ENCODE measurements around the gene PSKH1.
A peak's percentile ranks its signal among the peaks of the same experiment; 100 is the strongest.
"Not testable (repeated sequence)": the region's sequence is repeated elsewhere in the genome, so short reads cannot be mapped to it uniquely, and the experiment has no call there.

The PSKH1 gene

DNA sequence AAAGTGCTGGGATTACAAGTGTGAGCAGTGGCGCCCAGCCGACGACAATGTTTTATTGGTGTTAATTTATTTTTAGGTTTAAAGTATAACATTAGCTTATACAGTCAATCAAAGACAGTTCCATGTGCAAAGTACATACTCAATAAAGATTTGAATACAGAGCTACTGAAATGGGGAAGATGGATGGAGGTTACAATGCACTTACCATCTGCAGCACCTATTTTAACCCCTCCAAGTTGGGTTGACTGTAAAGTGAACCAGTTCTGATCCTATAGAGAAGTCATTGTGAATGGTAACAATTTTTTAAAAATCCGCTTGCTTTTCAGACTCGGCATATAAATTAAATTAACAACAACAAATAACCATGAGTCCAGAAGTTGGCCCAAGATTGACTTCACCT, 679 bp upstream of the PSKH1 start:
- no peak for DNase-seq

DNA sequence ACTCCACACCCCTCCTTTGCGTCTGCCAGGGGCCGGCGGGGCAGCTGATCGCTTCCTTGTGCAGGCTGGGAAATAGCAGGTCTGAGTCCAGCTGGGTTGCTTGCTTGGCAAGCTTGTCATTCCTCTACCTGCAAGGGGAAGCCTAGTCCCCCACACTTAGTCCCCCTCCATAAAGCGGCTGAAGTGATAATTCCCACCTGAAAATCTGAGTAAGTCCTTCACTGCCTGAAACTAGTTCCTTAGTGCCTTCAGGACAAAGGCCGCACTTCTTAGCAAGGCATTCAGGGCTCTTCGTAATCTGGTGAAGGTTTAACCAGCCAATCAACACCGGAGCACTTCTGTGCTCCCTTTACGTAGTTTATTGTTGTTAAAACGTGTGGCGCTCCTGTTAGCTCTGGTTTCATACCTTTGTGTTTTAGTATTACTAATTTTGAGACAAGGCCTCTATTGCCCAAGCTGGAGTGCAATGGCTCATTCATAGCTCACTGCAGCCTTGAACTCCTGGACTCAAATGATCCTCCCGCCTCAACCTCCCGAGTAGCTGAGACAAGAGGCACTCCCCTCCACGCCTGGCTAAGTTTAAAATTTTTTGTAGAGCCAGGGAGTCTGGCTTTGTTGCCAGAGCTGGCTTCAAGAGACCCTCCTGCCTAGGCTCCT, 817 bp downstream of the PSKH1 start:
- DNase-seq = no peak

DNA sequence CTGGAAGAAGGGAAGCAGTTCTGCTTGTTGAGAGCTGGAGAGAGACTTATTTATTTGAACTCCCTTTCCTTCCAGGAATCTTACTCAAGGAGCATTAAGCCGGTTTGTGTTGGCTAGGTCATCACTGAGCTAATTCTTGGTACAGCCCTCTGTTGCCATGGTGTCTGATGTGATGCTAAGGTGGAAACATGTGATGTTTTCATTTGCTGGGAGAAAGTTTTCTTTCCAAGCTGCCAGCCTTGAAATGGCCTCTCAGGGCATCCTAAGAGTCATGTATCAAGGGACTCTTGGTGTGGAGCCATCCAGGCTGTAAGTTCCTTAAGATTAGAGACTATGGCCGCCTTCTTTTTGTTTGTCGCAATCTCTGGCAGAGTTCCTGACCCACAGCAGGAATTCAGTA, 4.2 kb downstream of the PSKH1 start:
- DNase-seq = peak; percentile 55

DNA sequence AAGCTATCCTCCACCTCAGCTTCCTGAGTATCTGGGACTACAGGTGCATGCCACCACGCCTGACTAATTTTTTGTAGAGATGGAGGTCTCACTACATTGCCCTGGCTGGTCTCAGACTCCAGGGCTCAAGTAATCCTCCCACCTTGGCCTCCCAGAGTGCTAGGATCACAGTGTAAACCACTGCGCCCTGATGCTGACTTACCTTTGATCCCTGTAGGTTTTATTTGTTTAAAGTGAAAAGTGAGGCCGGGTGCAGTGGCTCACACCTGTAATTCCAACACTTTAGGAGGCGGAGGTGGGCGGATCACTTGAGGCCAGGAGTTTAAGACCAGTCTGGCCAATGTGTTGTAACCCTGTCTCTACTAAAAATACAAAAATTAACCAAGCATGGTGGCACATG, 8.7 kb downstream of the PSKH1 start:
- DNase-seq = no peak

DNA sequence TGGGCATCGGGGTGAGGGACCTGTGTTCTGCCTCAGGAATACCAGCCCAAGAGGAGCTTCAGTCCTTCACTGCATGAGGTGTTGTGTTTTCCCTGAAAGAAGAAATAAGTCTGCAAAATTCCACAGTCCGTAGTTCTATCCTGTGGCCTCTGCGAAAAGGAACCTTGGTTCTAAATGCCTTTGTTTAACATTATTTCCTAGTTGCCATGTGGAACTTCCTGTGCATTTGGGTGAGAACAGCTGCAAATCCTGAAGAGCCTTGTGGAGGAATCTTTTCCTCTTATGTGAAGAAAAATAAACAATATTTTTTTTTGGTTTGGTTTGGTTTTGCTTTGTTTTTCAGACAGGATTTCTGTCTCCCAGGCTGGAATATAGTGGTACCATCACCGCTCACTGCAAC, 9.8 kb downstream of the PSKH1 start:
- no peak for DNase-seq

DNA sequence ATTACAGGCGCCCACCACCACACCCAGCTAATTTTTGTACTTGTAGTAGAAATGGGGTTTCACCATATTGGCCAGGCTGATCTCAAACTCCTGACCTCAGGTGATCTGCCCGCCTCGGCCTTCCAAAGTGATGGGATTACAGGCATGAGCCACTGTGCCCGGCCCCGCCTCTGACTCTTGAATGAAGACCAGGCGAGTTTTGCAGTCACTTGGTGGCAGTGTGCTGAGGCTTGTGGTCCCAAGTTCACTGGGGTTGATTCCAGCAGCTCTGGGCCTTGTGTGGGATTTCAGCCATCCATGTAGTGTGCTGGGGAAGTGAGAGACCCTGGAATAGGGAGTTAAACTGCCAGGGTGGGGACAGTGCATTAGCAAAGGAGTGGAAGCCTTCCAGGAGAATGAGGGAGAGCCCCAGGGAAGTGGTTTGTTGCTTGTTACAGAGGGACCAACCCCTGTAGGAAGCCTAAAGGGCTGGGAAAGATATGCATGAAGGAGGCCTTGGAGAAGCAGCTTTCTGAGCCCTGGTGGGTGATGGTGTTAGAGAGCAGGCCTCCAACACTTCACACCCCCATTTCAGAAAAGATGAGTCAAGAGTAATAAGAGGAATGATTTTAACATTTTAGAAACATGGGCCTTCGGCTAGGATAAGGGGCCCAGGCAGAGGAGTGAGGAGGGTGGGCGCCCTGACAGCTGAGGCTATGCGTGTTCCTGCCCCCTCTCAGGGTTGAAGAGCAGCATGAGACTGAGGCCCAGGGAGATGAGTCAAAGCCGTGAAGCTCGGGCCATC, 14.5 kb downstream of the PSKH1 start:
- no peak for DNase-seq

DNA sequence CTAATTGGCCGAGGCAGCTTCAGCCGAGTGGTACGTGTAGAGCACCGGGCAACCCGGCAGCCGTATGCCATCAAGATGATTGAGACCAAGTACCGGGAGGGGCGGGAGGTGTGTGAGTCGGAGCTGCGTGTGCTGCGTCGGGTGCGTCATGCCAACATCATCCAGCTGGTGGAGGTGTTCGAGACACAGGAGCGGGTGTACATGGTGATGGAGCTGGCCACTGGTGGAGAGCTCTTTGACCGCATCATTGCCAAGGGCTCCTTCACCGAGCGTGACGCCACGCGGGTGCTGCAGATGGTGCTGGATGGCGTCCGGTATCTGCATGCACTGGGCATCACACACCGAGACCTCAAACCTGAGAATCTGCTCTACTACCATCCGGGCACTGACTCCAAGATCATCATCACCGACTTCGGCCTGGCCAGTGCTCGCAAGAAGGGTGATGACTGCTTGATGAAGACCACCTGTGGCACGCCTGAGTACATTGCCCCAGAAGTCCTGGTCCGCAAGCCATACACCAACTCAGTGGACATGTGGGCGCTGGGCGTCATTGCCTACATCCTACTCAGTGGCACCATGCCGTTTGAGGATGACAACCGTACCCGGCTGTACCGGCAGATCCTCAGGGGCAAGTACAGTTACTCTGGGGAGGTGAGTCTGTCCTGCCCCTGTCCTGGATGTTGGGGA, 16.1 kb downstream of the PSKH1 start:
- DNase-seq = no peak

DNA sequence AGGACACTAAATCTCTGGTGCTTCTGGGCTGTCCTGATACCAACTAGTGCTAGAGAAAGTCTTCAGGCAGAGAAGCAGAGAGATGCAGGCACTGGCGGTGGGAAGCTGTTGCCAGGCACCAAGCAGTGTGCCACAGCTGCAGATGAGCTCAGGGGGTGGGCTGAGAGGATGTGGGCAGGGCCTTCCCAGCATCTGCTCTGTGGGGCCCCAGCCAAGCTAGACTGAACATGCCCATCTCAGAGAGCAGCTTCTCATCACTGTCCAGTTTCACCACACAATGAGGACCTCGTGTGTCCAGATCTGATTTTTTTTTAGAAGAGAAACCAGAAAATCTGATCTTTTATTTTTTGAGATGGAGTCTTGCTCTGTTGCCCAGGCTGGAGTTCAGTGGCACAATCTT, 17.1 kb downstream of the PSKH1 start:
- peak; percentile 35 for DNase-seq

DNA sequence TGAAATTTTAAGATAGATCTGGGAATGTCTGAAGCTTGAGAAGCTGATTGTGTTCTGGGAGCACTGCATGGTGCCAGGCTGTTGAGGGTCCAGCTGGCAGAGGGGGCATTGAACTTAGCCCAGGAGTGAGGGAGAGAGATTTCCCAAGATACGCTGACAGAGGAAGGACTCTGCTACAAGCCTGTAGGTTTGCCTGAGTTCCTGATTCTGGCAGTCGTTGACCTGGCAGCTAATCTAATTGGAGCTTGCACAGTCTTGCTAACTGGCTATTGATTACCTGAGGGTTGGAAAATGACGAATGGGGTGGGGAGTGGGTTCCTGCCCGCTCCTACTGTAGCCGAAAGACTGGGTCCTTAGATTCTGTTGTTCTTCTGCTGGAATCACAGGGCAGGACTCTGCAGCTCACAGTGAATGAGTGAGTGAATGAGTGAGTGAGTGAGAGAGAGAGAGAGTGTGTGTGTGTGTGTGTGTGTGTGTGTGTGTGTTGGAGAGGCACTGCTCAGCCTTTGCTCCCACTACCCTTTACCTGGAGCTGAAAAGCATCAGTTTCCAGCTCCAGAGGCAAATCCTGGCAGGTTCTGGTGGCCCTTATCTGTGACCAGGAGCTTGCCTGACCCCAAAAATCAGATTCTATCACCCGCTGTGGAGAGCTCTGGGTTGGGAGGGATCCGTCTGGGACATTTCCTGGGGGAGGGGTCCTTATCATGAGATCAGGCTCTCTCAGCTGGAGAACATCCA, 21.9 kb downstream of the PSKH1 start:
- no peak for DNase-seq

DNA sequence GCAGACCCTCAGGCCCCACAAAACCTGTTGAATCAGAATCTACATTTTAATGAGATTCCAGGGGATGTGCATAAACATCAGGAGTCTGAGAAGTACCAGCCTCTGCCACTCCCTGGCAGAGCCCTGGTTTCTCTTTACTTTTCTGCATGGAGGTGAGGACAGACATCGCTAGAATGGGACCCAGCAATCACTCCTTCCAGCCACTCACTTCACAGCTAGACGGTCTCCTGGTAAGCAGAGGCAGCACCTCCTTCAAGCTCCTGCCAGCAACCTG, 22.4 kb downstream of the PSKH1 start:
- DNase-seq = not testable (repeated sequence)

DNA sequence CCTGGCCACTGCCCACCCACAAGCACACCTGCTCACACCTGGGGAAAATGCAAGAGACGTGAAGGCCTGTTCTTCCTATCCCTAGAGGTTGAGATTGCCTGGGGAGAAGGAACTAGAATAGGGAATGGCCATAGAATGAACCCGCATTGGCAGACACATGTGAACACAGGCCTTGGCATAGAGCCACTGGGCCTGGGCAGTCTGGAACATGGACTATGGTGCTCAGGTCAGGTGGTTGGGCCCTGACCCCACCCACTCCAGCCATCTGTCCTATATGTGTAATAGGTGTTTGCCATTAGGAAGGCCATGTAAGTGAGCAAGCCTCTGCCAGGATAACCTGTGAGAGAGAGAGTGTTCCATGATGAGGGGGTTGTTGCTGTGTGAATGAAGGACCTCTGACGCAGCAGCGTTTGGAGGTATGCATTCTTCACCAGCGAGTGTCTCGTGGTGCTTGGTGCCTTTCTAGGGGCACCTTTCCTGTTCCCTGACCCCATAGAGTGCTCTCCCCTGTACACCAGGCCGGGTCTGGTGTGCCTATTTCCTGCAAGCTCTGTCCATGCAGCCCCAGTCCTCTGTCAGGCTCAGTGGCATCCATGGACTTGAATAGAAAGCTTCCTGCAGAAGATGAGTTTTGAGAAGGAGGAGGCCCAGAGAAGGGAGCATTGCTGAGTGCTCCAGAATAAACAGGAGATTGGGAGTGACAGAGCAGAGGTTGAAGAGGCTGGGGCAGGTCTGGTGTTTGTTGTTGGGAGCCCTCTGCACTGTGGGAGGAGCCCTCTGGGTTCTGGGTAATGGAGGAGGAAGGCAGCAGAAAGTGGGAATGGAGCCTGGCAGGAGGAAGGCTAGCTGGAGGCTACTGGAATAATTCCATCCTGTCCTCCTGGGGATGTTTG, 23.0 kb downstream of the PSKH1 start:
- no peak for DNase-seq

DNA sequence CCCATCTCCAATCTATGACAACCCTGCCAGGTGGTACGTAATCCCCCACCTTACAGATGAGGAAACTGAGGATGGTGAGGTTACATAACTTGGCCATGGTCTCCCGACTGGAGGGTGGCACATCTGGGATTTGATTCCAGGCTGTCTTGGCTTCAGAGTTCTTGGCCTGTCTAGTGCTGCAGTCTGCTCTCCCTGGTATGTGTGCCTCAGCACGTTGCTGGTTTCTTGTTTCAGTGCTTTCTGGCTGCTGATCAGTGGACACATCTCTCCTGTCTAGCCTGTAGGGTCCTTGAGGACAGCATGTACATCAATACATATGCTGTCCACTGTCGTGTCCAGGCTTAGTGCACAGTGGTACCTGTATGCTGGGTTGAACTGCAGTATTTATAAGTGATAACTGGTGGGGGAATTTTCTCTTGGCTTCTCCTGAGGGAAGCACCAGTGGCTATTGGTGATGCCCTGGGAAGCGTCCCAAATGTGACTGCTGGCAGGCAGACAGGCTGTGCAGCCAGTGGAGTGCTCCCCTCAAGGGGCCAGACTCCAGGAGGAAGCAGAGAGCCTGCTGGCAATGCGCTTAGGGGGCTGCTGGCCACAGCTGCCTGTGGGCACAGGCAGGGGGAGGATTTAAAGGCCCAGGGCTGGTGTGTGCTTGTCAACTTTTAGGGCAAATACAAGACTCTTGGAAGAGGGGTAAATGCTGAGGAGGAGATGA, 24.2 kb downstream of the PSKH1 start:
- no peak for DNase-seq

DNA sequence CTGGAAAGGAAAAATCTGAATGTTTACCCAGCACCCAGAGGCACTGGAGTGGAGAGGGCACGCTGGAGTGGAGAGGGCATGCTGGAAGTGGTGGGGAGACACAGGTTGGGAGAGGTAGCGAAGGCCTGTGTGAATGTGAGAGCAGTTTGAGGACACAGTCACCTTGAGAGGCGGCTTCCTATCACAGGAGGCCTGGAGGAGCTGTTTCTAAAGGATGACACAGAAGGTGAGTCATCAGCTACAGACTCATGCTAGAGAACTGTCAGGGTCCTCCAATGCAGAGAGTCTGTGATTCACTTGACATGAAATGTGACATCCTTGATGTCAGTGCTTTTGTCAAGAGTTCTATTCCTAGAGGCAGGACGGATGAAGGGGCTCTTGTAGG, 24.8 kb downstream of the PSKH1 start:
- DNase-seq = no peak

DNA sequence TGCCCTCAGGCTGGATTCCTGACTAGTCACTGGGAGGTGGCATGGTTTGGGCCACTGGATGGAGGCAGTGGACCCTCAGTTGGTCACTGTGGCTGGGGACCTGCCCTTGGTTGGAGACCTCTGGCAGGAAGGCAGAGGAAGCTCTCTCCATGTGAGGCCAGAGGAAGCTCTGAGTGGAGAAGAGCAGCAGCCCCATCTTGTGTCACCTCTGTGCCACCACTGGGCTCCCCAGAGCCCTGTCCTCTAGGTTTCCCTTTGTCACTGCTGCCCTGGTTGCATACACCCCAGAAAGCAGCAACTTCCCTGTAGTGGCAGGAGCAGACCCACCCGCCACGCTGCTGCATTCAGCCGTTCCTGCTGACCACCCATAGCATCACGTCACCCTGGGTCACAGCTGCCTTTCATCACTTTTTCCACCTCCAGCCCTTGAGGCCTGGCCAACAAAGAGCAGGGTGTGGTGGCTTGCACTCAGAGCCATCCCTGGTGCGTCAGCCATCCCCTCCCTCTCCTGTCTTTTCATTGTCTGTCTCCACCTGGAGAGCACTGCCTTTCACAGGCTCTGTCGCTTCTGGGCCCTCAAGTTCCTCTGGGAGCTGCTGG, 26.7 kb downstream of the PSKH1 start:
- no peak for DNase-seq

DNA sequence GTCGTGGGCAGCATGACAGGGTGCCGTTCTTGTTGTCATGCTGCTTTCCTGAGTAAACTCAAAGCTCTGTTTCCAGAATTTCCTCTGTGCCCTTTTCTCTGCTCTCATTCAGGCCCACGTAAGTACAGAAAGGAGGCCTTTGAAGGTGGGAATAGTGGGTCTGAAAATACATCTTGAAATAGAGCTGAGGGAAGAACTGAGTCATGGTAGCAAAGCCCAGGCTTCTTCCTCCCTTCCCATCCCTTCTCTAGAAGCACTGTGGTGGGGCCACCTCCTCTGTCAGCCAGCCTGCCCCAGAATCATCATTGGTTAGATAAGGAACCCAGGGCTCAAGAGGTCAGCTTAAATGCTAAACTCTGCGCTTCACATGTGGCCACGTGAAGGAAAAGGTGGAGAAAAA, 29.2 kb downstream of the PSKH1 start:
- no peak for DNase-seq

DNA sequence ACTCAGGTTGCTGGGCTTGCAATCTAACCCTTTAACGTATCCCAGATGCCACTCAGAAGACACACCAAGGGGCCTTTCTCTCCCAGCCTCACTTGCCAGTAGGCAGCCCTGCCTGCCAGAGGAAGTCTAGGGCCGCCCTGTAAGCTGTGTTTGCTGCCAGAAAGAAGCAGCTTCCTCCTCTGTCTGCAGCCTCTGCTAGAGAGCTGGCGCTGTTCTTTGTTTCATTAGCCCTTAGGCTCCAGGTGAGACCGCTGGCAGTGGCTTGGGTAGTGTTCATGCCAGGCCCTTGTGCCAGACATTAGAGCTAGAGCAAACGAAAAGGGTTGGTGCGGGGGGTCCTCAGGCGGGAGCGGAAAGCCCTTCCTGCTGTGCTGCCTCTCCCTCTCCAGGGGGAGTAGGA, 29.7 kb downstream of the PSKH1 start:
- DNase-seq = no peak

DNA sequence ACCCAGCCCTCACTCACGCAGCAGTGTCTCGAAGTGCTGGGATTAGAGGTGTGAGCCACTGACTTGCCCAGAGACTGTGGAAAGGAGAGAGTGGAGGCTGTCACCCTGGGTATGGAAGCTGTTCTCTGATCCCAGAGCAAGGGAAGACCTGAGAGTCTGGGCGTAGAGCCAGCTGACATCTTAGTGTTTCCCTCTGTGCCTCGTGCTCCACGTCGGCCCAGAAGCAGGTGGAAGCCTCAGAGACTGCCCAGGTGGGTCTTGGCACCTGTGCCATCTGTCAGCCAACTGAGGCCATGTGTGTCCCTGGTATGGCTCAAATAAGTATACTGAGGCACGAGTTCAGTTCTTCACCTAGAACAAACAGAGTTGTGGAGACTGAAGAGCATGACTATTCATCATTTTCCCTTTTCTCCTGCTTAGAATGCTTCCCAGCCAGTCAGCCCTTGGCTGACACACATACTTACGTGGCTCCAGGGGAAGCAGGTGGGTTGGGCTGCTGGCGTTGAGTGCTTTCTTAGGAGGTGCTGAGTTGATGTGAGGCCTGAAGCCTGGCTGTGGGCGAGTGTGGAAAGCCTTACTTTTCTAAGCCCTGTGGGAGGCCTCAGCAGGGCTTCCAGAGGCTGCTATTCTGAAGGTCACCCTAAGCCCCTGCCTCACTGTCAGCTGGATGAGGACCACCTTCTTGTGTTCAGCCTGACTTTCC, 30.5 kb downstream of the PSKH1 start:
- no peak for DNase-seq

DNA sequence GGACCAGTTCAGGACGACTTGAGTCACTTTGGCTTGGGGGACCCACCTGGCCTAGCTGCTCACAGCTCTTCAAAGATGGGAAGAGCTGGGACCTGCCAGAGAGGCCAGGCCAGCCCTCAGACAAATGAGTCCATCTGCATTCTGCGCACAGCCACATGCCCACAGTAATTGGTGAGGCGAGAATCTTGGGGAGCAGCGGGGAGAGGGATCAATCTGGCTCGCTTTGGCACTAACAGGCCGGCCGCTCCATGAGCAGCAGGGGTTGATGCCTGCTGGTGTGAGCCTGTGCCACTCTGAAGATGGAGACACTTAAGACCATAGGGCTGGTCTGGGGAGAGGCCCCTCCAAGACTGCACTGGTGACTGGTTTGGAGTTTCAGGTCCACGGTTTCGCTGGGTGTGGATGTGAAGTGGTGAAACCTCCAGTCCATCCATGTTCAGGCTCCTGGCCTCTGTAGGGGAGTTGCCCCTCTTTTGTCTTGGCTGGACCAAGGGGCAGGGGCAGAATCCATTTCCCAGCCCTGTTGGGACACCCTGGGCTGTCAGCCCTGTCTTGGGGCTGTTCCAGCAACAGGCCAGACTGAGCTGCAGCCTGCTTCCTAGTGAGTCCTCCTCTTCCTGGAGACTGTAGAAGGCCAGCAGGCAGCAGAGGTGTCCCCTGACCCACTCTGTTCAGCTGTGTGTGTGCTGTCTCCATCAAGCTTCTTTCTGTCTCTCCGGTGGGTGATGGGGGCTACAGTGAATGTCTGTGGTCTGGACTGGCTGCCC, 31.3 kb downstream of the PSKH1 start:
- no peak for DNase-seq

DNA sequence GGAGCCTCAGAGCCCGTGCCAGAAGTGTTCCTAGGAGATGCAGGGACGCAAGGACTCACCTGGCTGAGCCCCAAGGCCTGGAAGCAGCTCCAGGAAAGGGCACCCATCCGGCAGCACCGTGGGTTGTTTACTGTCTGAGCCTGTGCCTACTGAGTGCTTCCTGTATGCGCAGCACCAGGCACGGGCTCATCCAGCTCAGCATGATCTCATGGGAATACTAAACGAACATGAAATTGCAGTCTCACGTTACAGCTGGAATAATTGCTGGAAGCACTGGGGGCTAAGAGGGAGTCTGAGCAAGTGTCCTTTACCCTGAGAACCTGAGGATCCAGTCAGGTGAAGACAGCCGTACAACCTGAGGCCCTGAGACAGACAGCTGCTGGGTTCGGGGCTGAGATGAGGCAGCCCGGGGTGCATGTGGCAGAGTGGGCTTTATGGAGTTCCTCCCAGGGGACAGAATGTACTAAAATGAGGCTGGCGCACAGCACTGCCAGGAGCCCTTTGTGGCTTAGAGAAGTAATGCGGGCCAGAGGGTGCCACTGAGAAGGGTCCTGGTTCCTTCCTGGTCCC, 33.2 kb downstream of the PSKH1 start:
- no peak for DNase-seq
